Stimulated activated CD8-positive, alpha-beta memory T cell treated with anti-CD3 and anti-CD28 coated beads, Interleukin-15, amount 100 ng/mL, for 48 hours (primary cell): ENCODE measurements around the gene DDX28.

Experiments used
- DNase-seq, 2 donors: peaks; one replicate each; pipeline ENCODE4 v3.0.0-alpha.2; 2020; ENCODE audit warnings: low read depth in 2 of 2

DDX28 gene

GRCh38 chr16:68022728-68023537 lies at the start of gene DDX28, which contains the start of gene DUS2:
TSS of gene DDX28 (minus strand) at chr16:68023232. CDS start at chr16:68023202, 30 bp downstream.
TSS of gene DUS2 (plus strand) at chr16:68023284. CDS start at chr16:68038024, 14,740 bp downstream.
- DNase-seq: peak; percentile 82 to 87

DNA sequence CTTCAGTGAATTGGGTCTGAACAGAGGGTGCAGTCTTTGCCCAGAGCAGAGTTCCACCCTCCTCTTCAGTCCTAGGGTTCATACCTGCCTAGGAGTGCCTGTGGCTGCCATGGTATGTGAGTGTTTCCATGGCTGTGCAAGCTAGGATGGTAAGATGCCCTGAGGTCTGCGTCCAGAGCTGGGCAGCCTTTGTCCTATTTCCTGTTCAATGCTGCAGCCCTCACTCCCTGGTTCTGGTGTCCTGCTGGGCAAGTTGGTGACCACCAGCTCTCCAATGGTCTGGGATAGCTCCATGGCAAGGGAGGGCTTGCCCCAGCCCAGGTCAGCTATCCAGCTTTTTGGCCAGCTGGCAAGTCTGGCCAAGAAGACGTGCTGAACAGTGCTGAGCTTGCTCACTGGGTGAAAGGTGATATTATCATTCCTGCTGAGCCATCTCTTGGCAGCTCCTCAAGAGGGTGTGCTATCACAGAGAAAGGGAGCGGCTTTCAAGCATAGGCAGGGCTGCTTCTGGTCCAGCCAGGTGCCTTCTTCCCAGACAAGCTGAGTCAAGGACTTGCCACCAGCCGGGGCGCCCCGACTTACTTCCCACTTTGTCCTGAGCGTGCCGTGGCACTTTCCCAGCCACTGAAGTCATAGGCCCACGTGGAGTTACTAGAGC lies 49.1 kb upstream of the DDX28 start:
- DNase-seq: no peak

GRCh38 chr16:68071518-68071901 lies 48.5 kb upstream of the DDX28 start:
- no peak for DNase-seq

DNA sequence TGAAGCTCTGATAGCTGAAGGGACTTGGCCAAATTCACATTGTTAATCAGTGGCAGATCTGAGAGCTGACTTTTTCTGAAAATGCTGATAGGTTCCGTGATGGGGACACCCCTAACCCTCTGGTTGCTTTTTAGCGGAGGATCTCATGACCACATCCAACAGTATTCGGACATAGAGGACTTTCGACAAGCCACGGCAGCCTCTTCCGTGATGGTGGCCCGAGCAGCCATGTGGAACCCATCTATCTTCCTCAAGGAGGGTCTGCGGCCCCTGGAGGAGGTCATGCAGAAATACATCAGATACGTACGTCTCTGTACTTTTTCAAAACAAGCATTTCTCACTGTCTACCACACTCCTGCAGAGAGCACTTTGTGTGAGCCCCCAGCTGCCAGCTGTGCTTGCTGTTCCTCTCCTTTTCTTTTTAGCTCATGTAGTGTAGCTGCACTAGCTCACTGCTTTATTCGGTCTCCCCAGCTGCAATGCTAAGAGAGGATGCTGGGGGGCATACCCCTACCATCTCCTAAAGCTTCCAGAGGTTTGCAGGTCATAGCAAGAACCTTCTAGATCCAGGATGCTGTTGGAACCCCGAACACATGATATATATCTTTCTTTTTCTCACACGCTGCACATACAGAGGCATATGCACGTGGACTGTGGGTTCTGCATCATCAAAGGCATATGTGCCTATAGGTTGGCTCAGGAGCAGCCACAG lies 47.9 kb upstream of the DDX28 start:
- no peak for DNase-seq

- no peak for DNase-seq
Measured at GRCh38 chr16:68070249-68070730, 47.3 kb upstream of the DDX28 start.

GRCh38 chr16:68069511-68070248 lies 46.6 kb upstream of the DDX28 start:
- DNase-seq: no peak

DNA sequence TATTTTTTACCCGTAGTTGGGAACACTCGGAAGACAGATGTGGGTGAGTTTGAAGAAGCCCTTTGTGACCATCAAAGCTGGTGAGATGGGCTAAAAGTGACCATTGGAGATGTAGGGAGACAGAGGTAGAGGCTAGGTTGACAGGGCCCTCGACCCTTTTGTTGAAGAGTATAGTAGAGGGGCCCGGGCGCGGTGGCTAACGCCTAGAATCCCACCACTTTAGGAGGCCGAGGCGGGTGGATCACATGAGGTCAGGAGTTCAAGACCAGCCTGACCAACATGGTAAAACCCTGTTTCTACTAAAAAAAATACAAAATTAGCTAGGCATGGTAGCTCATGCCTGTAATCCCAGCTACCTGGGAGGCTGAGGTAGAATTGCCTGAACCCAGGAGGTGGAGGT lies 45.9 kb upstream of the DDX28 start:
- no peak for DNase-seq

DNA sequence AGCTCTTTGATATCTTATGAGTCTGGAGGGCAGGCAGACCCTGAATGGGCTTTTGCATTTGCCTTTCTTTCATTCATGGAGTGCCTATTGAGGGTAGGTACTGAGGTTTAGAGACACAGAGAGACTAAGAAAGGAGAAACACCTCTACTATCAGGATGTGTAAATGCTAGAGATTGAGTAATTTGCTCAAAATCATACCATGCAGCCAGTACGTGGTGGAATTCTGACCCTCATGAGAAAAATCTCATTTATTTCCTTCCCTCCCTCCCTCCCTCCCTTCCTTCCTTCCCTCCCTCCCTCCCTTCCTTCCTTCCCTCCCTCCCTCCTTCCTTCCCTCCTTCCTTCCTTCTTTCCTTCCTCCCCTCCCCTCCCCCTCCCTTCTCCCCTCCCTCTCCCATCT lies 43.7 kb upstream of the DDX28 start:
- DNase-seq: no peak

- DNase-seq: no peak
Measured at GRCh38 chr16:68065716-68066305, 42.8 kb upstream of the DDX28 start.

GRCh38 chr16:68064791-68065365 lies 41.8 kb upstream of the DDX28 start:
- peak in 1 of 2 donors; percentile 47 for DNase-seq

DNA sequence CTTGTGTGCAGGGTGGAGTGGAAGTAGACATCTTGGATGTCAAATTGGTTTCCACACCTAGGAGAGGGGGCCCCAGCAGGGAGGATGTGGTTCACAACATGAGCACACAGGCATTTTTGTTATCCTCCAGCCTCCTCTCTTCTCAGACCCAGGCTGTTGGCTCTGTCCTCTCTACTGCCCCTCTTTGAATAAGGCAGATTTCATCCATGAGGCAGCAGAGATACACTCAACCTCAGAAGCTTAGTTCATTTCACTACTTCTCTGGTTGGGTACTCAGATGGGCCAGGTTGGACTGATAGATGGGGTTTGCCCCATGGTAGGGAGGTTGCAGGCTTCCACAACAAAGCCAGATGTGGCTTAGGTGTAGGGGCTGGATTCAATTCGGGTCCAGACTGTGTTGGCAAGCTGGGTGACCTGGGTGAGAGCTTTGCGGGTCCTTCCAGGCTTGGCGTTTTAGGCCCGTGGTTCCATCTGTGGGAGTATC lies 39.9 kb upstream of the DDX28 start:
- DNase-seq: no peak

- no peak for DNase-seq
Measured at GRCh38 chr16:68061396-68061795, 38.4 kb upstream of the DDX28 start.

- no peak for DNase-seq
Measured at GRCh38 chr16:68059804-68060203, 36.8 kb upstream of the DDX28 start.

DNA sequence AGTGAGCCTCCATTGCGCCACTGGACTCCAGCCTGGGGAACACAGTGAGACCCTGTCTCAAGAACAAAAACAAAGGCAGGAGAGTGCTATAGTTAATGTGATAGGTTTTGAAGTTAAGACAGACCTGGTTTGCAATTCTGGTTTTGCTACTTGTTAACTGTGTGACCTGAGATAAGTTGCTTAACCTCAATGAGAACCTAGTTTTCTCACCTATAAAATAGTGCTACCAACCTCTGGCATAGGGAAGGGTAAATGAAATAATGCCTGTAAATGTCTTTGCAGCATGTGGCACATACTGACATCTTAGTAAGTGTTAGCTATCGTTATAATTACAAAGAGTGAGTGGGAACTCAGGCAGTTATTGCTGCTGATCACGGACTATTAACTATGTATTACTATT lies 32.4 kb upstream of the DDX28 start:
- no peak for DNase-seq

DNA sequence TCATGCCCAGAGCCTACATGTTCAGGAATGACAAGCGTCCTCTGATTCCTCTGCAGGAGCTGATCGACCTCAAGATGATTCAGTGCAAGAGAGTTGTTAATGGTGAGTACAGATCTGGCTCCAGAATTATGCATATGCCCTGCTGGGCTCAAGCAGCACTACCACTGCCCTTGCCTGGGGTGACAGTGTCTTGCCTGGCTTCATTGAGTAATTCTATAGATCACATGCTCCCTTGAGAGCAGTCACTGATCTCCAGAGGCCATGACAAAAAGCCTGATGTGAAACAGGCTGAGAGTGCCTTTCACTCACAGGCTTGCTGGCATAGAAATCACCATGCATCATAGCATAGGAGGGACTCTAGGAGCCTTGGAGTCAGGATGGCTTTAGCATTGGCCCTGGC lies 26.4 kb upstream of the DDX28 start:
- DNase-seq: no peak

GRCh38 chr16:68047987-68048386 lies 25.0 kb upstream of the DDX28 start:
- no peak for DNase-seq

DNA sequence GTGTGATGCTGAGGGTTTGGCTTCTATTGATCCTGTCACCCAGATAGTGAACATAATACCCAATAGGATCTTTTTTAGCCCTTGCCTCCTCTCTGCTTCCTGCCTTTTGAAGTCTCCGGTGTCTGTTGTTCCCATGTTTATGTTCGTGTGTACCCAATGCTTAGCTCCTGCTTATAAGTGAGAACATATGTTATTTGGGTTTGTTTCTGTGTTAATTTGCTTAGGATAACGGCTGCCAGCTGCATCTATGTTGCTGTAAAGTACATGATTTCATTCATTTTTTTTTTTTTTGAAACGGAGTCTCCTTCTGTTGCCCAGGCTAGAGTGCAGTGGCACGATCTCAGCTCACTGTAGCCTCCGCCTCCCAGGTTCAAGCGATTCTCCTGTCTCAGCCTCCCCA lies 23.1 kb upstream of the DDX28 start:
- DNase-seq: no peak

GRCh38 chr16:68041783-68042182 lies 18.8 kb upstream of the DDX28 start:
- DNase-seq: no peak

DNA sequence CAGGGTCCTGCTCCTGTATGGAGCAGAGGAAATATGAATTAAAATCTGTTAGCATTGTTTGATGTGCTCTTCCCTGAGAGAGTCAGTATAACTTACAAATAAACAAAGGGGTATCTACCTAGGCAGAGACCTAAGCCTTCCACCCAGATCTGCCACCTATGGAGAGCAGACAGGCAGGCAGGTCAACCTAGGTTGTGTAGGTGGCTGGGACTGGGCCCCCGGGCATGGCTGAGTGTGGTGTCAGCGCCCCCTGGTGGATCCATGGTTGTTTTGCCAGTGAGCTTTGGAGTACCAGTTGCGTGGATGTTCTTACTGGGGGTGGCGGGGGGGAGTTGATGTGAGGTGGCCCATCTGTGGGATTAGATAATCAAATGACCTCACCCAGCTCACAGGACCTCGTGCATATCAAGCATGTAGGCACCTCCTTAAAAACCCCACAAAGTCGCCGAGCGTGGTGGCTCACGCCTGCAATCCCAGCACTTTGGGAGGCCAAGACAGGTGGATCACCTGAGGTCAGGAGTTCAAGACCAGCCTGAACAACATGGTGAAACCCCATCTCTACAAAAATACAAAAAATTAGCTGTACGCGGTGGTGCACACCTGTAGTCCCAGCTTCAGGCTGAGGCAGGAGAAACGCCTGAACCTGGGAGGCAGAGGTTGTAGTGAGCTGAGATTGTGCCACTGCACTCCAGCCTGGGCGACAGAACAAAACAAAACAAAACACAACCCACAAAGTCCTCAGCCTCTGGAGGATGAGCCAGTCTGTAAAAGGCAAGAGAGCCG lies 17.7 kb upstream of the DDX28 start:
- peak; percentile 76 to 77 for DNase-seq
